Nephron progenitor cell (in vitro differentiated cells): ENCODE measurements around the gene PLXNB3.

Source experiments
- DNase-seq: peaks from one replicate; pipeline ENCODE4 v3.0.0; 2021
- H3K27ac Mint-ChIP-seq: 2 replicates; pipeline ENCODE4 v1.8.0; 2021; ENCODE audit warnings: mild to moderate bottlenecking, moderate library complexity, mixed read lengths
- H3K27me3 Mint-ChIP-seq: 2 replicates; pipeline ENCODE4 v1.8.0; 2021; ENCODE audit warnings: mild to moderate bottlenecking, low read depth, mixed read lengths; ENCODE audit not compliant: poor library complexity
- H3K36me3 Mint-ChIP-seq: 2 replicates; pipeline ENCODE4 v1.8.0; 2021; ENCODE audit warnings: low read depth, mixed read lengths
- H3K4me1 Mint-ChIP-seq: 2 replicates; pipeline ENCODE4 v1.8.0; 2021; ENCODE audit warnings: mixed read lengths
- H3K4me3 Mint-ChIP-seq: 2 replicates; pipeline ENCODE4 v1.8.0; 2021; ENCODE audit warnings: mild to moderate bottlenecking, moderate library complexity, mixed read lengths
- H3K9me3 Mint-ChIP-seq: 2 replicates; pipeline ENCODE4 v1.8.0; 2021; ENCODE audit warnings: mild to moderate bottlenecking, moderate library complexity, mixed read lengths
- TF ChIP-seq, protein P1 (sequence below): fragments of 200-600 bp; sonication (generic); IDR thresholded peaks from 2 replicates; pipeline ENCODE4 v1.5.0; 2021; ENCODE audit warnings: antibody characterized with exemption

The PLXNB3 gene

DNA sequence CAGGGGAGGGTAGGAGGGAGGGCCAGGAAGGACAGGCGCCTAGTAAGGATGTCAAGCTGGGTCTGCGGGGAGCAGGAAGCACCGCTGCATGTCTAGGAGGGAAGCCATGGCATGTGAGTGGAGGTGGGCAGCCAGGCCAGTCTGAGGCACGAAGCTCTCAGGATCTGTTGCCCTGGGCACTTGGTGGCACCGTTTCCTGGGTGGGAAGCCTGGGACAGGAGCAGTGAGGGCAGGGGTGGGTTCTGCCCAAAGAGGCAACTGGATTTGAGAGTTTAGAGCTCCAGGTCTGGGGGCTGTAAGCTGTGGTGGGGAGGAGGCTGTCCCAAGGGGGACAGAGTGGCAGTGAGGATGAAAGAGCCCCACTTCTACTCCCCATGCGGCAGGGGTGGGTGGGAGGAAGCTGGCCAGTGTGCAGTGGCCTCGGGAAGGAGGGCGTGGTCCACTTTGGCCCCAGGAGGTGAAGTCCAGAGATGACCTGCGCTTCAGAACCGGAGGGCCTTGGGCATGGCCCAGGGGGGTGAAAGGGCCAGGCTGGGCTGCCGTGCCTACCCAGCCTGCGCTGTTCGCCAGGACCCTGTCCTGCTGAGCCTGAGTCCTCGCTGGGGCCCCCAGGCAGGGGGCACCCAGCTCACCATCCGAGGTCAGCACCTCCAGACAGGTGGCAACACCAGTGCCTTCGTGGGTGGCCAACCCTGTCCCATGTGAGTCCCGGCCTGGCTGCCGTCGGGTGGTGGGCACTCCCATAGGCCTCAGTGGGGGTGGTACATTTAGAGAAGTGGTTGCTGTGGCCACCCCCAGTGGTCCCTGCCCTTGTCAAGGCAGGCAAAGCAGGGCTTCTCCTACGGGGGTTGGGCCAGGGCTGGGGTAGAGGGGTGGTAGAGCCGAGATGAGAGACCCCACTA lies 8.5 kb downstream of the PLXNB3 start:
- Mint-ChIP-seq H3K4me3 (no peak overlapping the region), H3K4me1 (no peaks in the 10 kb centered on the region), H3K27me3 (peaks cover 4% of the 10 kb centered on the region), H3K27ac (no peak overlapping the region), H3K9me3 (peaks cover 21% of the 10 kb centered on the region), H3K36me3 (no peaks in the 10 kb centered on the region)
- TF ChIP-seq, protein P1, sequence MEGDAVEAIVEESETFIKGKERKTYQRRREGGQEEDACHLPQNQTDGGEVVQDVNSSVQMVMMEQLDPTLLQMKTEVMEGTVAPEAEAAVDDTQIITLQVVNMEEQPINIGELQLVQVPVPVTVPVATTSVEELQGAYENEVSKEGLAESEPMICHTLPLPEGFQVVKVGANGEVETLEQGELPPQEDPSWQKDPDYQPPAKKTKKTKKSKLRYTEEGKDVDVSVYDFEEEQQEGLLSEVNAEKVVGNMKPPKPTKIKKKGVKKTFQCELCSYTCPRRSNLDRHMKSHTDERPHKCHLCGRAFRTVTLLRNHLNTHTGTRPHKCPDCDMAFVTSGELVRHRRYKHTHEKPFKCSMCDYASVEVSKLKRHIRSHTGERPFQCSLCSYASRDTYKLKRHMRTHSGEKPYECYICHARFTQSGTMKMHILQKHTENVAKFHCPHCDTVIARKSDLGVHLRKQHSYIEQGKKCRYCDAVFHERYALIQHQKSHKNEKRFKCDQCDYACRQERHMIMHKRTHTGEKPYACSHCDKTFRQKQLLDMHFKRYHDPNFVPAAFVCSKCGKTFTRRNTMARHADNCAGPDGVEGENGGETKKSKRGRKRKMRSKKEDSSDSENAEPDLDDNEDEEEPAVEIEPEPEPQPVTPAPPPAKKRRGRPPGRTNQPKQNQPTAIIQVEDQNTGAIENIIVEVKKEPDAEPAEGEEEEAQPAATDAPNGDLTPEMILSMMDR: no peak
- no peak for DNase-seq

DNA sequence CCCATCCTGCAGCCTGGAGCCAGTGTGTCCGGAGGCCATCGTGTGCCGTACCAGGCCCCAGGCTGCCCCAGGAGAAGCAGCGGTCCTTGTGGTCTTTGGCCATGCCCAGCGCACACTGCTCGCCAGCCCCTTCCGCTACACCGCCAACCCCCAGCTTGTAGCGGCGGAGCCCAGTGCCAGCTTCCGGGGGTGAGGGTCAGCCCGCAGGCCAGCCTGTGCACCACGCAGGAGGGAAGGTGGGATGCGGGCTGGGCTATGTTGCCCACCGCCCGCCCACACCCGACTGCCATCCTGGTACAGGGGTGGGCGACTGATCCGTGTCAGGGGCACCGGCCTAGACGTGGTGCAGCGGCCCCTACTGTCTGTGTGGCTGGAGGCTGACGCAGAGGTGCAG lies 9.2 kb downstream of the PLXNB3 start:
- H3K27me3 Mint-ChIP-seq: peaks cover 4% of the 10 kb centered on the region
- TF ChIP-seq, protein P1: no peak
- H3K9me3 Mint-ChIP-seq: peaks cover 21% of the 10 kb centered on the region
- H3K4me1 Mint-ChIP-seq: no peaks in the 10 kb centered on the region
- no peak for DNase-seq
- no peaks in the 10 kb centered on the region for H3K36me3 Mint-ChIP-seq
- H3K27ac Mint-ChIP-seq: no peak overlapping the region
- no peak overlapping the region for H3K4me3 Mint-ChIP-seq

DNA sequence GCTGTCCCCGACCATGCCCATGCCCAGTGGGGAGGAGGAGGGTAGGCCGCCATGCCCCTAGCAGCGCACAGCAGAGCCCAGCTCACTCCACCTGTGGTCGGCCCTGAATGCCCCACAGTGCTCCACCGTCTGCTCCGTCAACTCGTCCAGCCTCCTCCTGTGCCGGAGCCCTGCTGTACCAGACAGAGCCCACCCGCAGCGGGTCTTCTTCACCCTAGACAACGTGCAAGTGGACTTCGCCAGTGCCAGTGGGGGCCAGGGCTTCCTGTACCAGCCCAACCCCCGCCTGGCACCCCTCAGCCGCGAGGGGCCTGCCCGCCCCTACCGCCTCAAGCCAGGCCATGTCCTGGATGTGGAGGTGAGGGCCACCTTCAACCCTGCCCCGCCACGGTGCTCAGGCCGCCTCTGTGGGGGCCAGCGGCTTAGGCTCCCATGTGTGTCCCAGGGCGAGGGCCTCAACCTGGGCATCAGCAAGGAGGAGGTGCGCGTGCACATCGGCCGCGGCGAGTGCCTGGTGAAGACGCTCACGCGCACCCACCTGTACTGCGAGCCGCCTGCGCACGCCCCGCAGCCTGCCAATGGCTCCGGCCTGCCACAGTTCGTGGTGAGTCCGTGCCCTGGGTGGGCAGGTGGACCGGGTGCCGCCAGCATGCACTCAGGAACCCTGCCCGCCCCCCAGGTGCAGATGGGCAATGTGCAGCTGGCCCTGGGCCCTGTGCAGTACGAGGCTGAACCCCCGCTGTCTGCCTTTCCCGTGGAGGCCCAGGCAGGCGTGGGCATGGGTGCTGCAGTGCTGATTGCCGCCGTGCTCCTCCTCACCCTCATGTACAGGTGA lies 9.9 kb downstream of the PLXNB3 start:
- Mint-ChIP-seq H3K36me3 (no peaks in the 10 kb centered on the region), H3K9me3 (peaks cover 21% of the 10 kb centered on the region), H3K27ac (no peak overlapping the region), H3K27me3 (peaks cover 4% of the 10 kb centered on the region), H3K4me3 (no peak overlapping the region), H3K4me1 (no peaks in the 10 kb centered on the region)
- DNase-seq: peak; percentile 0
- TF ChIP-seq, protein P1: no peak

DNA sequence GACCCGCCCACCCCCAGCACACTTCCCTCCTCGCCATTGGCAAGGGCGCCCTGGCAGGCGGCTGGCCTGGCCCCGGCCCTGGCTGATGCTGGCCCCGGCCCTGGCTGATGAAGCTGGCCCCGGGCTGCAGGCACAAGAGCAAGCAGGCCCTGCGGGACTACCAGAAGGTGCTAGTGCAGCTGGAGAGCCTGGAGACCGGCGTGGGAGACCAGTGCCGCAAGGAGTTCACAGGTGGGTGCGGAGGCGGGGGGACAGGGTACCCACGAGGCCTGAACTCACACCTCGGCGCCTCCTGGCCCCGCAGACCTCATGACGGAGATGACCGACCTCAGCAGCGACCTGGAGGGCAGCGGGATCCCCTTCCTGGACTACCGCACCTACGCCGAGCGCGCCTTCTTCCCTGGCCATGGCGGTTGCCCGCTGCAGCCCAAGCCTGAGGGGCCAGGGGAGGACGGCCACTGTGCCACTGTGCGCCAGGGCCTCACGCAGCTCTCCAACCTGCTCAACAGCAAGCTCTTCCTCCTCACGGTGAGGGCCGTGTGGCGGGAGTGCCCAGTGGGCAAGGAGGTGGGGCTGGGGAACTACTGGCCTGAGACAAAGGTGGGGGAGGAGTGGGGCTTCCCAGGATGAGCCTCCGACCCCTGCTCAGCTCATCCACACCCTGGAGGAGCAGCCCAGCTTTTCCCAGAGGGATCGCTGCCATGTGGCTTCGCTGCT lies 10.7 kb downstream of the PLXNB3 start:
- H3K4me3 Mint-ChIP-seq: no peak overlapping the region
- DNase-seq: peak; percentile 0
- TF ChIP-seq, protein P1: no peak
- H3K4me1 Mint-ChIP-seq: peaks cover 3% of the 10 kb centered on the region
- no peak overlapping the region for H3K27ac Mint-ChIP-seq
- peaks cover 20% of the 10 kb centered on the region for H3K9me3 Mint-ChIP-seq
- H3K36me3 Mint-ChIP-seq: no peaks in the 10 kb centered on the region
- peaks cover 3% of the 10 kb centered on the region for H3K27me3 Mint-ChIP-seq

DNA sequence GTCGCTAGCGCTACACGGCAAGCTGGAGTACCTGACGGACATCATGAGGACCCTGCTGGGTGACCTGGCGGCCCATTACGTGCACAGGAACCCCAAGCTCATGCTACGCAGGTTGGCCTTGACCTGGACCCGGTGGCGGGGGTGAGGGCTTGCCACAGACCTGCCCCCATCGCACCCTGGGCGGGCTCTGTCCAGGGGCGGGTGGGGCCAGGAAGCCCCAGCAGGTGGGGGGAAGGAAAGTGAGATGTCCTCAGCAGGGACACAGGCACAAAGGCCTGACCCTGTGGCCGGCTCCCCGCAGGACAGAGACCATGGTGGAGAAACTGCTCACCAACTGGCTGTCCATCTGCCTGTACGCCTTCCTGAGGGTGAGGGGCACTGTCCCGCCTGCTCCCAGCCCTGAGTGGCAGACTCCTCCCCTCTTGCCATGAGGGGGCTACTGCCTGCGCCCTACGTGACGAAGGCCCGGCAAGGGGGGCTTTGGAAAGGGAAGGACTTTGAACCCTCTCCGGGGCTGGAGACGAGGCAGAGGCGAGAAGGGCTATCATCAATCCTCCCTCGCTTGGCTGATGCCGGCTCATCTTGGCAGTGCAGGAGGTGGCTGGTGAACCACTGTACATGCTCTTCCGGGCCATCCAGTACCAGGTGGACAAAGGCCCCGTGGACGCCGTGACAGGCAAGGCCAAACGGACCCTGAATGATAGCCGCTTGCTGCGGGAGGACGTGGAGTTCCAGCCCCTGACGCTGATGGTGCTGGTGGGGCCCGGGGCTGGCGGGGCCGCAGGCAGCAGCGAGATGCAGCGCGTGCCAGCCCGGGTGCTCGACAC lies 11.5 kb downstream of the PLXNB3 start:
- Mint-ChIP-seq H3K27me3 (no peaks in the 10 kb centered on the region), H3K36me3 (no peaks in the 10 kb centered on the region), H3K9me3 (peaks cover 22% of the 10 kb centered on the region), H3K4me1 (peaks cover 10% of the 10 kb centered on the region), H3K27ac (no peak overlapping the region), H3K4me3 (no peak overlapping the region)
- peak; percentile 3 for DNase-seq
- TF ChIP-seq, protein P1: no peak
